Large intestine (tissue), 3 donors: Measurements from ENCODE around the gene RAB3IL1. TPM values are rescaled to one million over a fixed set of nuclear protein-coding genes. Genes with fewer than 3 reads are reported as not detected.

ENCODE experiments used
- DNase-seq, 2 donors: peaks; one replicate each; pipeline versions ENCODE4 v3.0.0 to v3.0.0-alpha.2; 2013
- H3K27ac ChIP-seq: one replicate; pipeline ENCODE4 v1.5.1; 2013; ENCODE audit warnings: low read length
- H3K27me3 ChIP-seq: 2 replicates; pipeline ENCODE4 v1.6.1; 2013; ENCODE audit warnings: low read length; ENCODE audit not compliant: control insufficient read depth, insufficient read depth
- H3K36me3 ChIP-seq: 2 replicates; pipeline ENCODE4 v1.6.1; 2013; ENCODE audit warnings: low read length; ENCODE audit not compliant: control insufficient read depth, insufficient read depth
- H3K4me1 ChIP-seq: one replicate; pipeline ENCODE4 v1.6.1; 2013; ENCODE audit warnings: low read length; ENCODE audit not compliant: control insufficient read depth, insufficient read depth
- H3K4me3 ChIP-seq: one replicate; pipeline ENCODE4 v1.5.1; 2013; ENCODE audit warnings: low read length
- H3K9me3 ChIP-seq: one replicate; pipeline ENCODE4 v1.6.1; 2013; ENCODE audit warnings: mild to moderate bottlenecking, low read depth, low read length, moderate library complexity; ENCODE audit not compliant: control insufficient read depth
- WGBS: methylation state at CpG from one replicate; pipeline ENCODE4 v1.1.5; 2013; ENCODE audit warnings: low lambda C conversion rate; ENCODE audit not compliant: insufficient coverage; 5-methylcytosine and 5-hydroxymethylcytosine counted together
- polyA plus RNA-seq: library from polyadenylated mRNA; unstranded; fragments of 120-200 nt; gene quantifications from one replicate; pipeline ENCODE4 v1.2.1, GENCODE V29; 2013

Gene RAB3IL1
- polyA plus RNA-seq, 1 donor: 19.6 TPM

GRCh38 chr11:61874853-61875252, 42.5 kb downstream of the RAB3IL1 start:
- no peaks in the 10 kb centered on the region for H3K9me3 ChIP-seq
- H3K27me3 ChIP-seq: peaks cover 14% of the 10 kb centered on the region
- H3K4me1 ChIP-seq: peaks cover 7% of the 10 kb centered on the region
- H3K4me3 ChIP-seq: no peak overlapping the region
- WGBS: no CpG with 5 or more reads among the region's 3 CpGs
- no peak for DNase-seq
- H3K27ac ChIP-seq: no peak overlapping the region
- H3K36me3 ChIP-seq: no peaks in the 10 kb centered on the region

- Histone ChIP-seq H3K36me3 (no peaks in the 10 kb centered on the region), H3K4me1 (peaks cover 7% of the 10 kb centered on the region), H3K9me3 (no peaks in the 10 kb centered on the region), H3K27ac (no peak overlapping the region), H3K27me3 (peaks cover 14% of the 10 kb centered on the region), H3K4me3 (no peak overlapping the region)
- no peak for DNase-seq
- WGBS: no CpG with 5 or more reads among the region's 12 CpGs
These were observed 43.0 kb downstream of the RAB3IL1 start for GRCh38 chr11:61874377-61874809.

GRCh38 chr11:61873588-61874376, 43.6 kb downstream of the RAB3IL1 start:
- Histone ChIP-seq H3K27me3 (peaks cover 14% of the 10 kb centered on the region), H3K4me1 (peaks cover 11% of the 10 kb centered on the region), H3K9me3 (no peaks in the 10 kb centered on the region), H3K4me3 (no peak overlapping the region), H3K27ac (no peak overlapping the region), H3K36me3 (no peaks in the 10 kb centered on the region)
- DNase-seq: no peak
- no CpG with 5 or more reads among the region's 16 CpGs for WGBS

GRCh38 chr11:61872935-61873565, 44.3 kb downstream of the RAB3IL1 start:
- no CpG with 5 or more reads among the region's 20 CpGs for WGBS
- Histone ChIP-seq H3K27ac (no peak overlapping the region), H3K27me3 (peaks cover 14% of the 10 kb centered on the region), H3K4me3 (no peak overlapping the region), H3K9me3 (no peaks in the 10 kb centered on the region), H3K4me1 (peaks cover 11% of the 10 kb centered on the region), H3K36me3 (no peaks in the 10 kb centered on the region)
- DNase-seq: no peak

- Histone ChIP-seq H3K27ac (no peak overlapping the region), H3K4me1 (peaks cover 11% of the 10 kb centered on the region), H3K4me3 (no peak overlapping the region), H3K9me3 (no peaks in the 10 kb centered on the region), H3K27me3 (peaks cover 14% of the 10 kb centered on the region), H3K36me3 (no peaks in the 10 kb centered on the region)
- WGBS: no CpG with 5 or more reads among the region's 24 CpGs
- peak; percentile 55 to 63 for DNase-seq
These were observed 46.2 kb downstream of the RAB3IL1 start for GRCh38 chr11:61871158-61871597.

- WGBS: no CpG with 5 or more reads among the region's 10 CpGs
- H3K27ac ChIP-seq: no peak overlapping the region
- no peaks in the 10 kb centered on the region for H3K9me3 ChIP-seq
These were observed 46.8 kb downstream of the RAB3IL1 start for GRCh38 chr11:61870541-61871031.

GRCh38 chr11:61869708-61870451, 47.5 kb downstream of the RAB3IL1 start:
- H3K4me3 ChIP-seq: no peak overlapping the region
- DNase-seq: peak in 1 of 2 donors; percentile 58
- H3K27ac ChIP-seq: no peak overlapping the region
- peaks cover 11% of the 10 kb centered on the region for H3K4me1 ChIP-seq
- H3K27me3 ChIP-seq: peaks cover 14% of the 10 kb centered on the region
- WGBS: no CpG with 5 or more reads among the region's 21 CpGs
- H3K9me3 ChIP-seq: no peaks in the 10 kb centered on the region
- peaks cover 3% of the 10 kb centered on the region for H3K36me3 ChIP-seq

More at GRCh38 chr11:61870541-61871031, 46.8 kb downstream of the RAB3IL1 start:
- H3K4me1 ChIP-seq: peaks cover 11% of the 10 kb centered on the region
- H3K27me3 ChIP-seq: peaks cover 14% of the 10 kb centered on the region
- no peak overlapping the region for H3K4me3 ChIP-seq
- H3K36me3 ChIP-seq: no peaks in the 10 kb centered on the region
- DNase-seq: no peak

- no CpG with 5 or more reads among the region's 4 CpGs for WGBS
- Histone ChIP-seq H3K27ac (no peak overlapping the region), H3K27me3 (peaks cover 14% of the 10 kb centered on the region), H3K9me3 (no peaks in the 10 kb centered on the region), H3K4me3 (no peak overlapping the region), H3K36me3 (peaks cover 3% of the 10 kb centered on the region), H3K4me1 (peaks cover 11% of the 10 kb centered on the region)
- peak in 1 of 2 donors; percentile 19 for DNase-seq
These were observed 48.0 kb downstream of the RAB3IL1 start for GRCh38 chr11:61869429-61869707.

GRCh38 chr11:61868571-61869428, 48.6 kb downstream of the RAB3IL1 start:
- Histone ChIP-seq H3K4me3 (no peak overlapping the region), H3K4me1 (peaks cover 11% of the 10 kb centered on the region), H3K9me3 (no peaks in the 10 kb centered on the region), H3K36me3 (peaks cover 3% of the 10 kb centered on the region), H3K27me3 (peaks cover 14% of the 10 kb centered on the region), H3K27ac (no peak overlapping the region)
- DNase-seq: peak in 1 of 2 donors; percentile 20
- no CpG with 5 or more reads among the region's 14 CpGs for WGBS
